Testis (tissue), 3 donors: ENCODE data around the gene ZFR2. TPM values are rescaled to one million over a fixed set of nuclear protein-coding genes. Genes with fewer than 3 reads are reported as not detected.
"Not testable (repeated sequence)": the region's sequence is repeated elsewhere in the genome, so short reads cannot be mapped to it uniquely, and the experiment has no call there.

Experiments used
- DNase-seq: peaks from one replicate; pipeline ENCODE4 v3.0.0-alpha.2; 2019
- H3K27ac ChIP-seq, 2 donors: fragments of 200-600 bp; sonication (generic); one replicate each; pipeline ENCODE4 v1.5.1; 2019
- H3K27me3 ChIP-seq: fragments of 200-600 bp; sonication (generic); one replicate; pipeline ENCODE4 v1.5.1; 2019
- H3K36me3 ChIP-seq: fragments of 200-600 bp; sonication (generic); one replicate; pipeline ENCODE4 v1.5.1; 2017; ENCODE audit warnings: low read depth; ENCODE audit errors: missing control alignments
- H3K4me1 ChIP-seq: fragments of 200-600 bp; sonication (generic); one replicate; pipeline ENCODE4 v1.5.1; 2019
- H3K4me3 ChIP-seq, 2 donors: fragments of 200-600 bp; sonication (generic); one replicate each; pipeline ENCODE4 v1.5.1; 2017 to 2019
- H3K9me3 ChIP-seq: fragments of 200-600 bp; sonication (generic); one replicate; pipeline ENCODE4 v1.5.1; 2017
- POLR2A ChIP-seq: fragments of 450-650 bp; IDR thresholded peaks from one replicate; pipeline ENCODE4 v1.6.1; 2017; ENCODE audit warnings: antibody characterized with exemption, mild to moderate bottlenecking, moderate library complexity
- WGBS, 2 donors: methylation state at CpG; one replicate each; pipeline ENCODE4 v1.1.5; 2018; 5-methylcytosine and 5-hydroxymethylcytosine counted together
- intact Hi-C: fragments of 100-400 bp; cut with DNase I; formaldehyde crosslinking; loops from one replicate; pipeline ENCODE4 v1.15.1; 2023; ENCODE audit warnings: low total_unique reads
- polyA plus RNA-seq: library from polyadenylated mRNA; stranded (reverse); fragments of 350-450 nt; fragmentation: Illumina TruSeq; extraction: RNeasy Lipid Tissue Mini Kit (QIAGEN cat#74804); gene quantifications from one replicate; pipeline ENCODE4 v1.2.3, GENCODE V29; 2014; ENCODE audit warnings: low read depth, low replicate concordance; ENCODE audit not compliant: insufficient read depth
- total RNA-seq, 2 donors: library from RNA; depleted of rRNA; stranded (reverse); fragments of >200 nt; gene quantifications; one replicate each; pipeline ENCODE4 v1.2.3, GENCODE V29; 2016
- TF ChIP-seq, protein P1 (sequence below), 3 experiments: fragments of 450-650 bp in 2 of 3; fragments of 200-600 bp in 1 of 3; sonication (generic) in 1 of 3; IDR thresholded peaks; one replicate each; pipeline ENCODE4 v1.5.1; 2016 to 2019; ENCODE audit warnings: antibody characterized with exemption in 3 of 3, mild to moderate bottlenecking in 2 of 3, moderate library complexity in 1 of 3

Gene ZFR2
- total and polyA plus RNA-seq, 3 donors from 2014 or later, result 23.4 to 35.0 (median 34.1) TPM

DNA sequence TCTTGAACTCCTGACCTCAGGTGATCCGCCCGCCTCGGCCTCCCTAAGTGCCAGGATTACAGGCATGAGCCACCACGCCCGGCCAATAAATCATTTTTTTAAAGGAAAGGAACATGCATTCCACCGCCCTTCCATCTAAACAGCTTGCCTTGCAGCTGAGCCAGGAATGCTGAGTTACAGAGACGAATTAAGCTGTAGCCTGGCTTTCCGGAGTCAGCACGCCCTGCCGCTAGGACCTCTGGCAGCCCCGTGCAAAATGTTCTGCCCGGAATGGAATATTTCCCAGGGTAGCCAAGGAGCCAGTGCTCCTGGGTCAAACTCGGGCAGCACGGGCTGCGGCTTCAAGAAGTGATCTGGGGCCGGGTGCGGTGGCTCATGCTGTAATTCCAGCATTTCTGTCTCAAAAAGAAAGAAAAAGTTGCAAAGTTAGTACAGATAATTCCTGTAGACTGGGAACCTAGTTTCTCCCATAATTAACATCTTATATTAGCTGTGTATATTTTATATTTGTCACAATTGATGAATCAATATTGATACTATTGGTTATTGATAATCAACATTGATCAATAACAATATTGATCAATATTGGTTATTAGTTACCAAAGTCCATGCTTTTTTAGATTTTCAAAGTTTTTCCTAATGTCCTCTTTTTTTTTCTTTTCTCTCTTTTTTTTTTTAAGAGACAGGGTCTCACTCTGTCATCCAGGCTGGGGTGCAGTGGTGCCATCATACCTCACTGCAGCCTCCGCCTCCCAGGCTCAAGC is 30.9 kb upstream of the ZFR2 start:
- peak; percentile 34 for DNase-seq
- Histone ChIP-seq H3K27me3 (no peaks in the 10 kb centered on the region), H3K36me3 (no peaks in the 10 kb centered on the region), H3K27ac (no peak overlapping the region), H3K4me1 (no peaks in the 10 kb centered on the region), H3K9me3 (no peaks in the 10 kb centered on the region), H3K4me3 (no peak overlapping the region)
- TF ChIP-seq, protein P1, sequence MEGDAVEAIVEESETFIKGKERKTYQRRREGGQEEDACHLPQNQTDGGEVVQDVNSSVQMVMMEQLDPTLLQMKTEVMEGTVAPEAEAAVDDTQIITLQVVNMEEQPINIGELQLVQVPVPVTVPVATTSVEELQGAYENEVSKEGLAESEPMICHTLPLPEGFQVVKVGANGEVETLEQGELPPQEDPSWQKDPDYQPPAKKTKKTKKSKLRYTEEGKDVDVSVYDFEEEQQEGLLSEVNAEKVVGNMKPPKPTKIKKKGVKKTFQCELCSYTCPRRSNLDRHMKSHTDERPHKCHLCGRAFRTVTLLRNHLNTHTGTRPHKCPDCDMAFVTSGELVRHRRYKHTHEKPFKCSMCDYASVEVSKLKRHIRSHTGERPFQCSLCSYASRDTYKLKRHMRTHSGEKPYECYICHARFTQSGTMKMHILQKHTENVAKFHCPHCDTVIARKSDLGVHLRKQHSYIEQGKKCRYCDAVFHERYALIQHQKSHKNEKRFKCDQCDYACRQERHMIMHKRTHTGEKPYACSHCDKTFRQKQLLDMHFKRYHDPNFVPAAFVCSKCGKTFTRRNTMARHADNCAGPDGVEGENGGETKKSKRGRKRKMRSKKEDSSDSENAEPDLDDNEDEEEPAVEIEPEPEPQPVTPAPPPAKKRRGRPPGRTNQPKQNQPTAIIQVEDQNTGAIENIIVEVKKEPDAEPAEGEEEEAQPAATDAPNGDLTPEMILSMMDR (IDR thresholded peaks at IDR 0.05), result no peak
- no peak for TF ChIP-seq POLR2A
- WGBS, 2 donors, result 46 to 57% methylated on average over 17 to 18 of the region's 18 CpGs
- intact Hi-C loops, result no loop called here

- Histone ChIP-seq H3K36me3 (no peaks in the 10 kb centered on the region), H3K4me1 (peaks cover 6% of the 10 kb centered on the region), H3K4me3 (no peak overlapping the region), H3K27me3 (no peaks in the 10 kb centered on the region), H3K9me3 (no peaks in the 10 kb centered on the region), H3K27ac (no peak overlapping the region)
- 98% methylated on average over 3 of the region's 3 CpGs for WGBS, 2 donors
- TF ChIP-seq, protein P1 (IDR thresholded peaks at IDR 0.05), result no peak
- TF ChIP-seq POLR2A, result no peak
- intact Hi-C loops, result no loop called here
- no peak for DNase-seq
Measured at GRCh38 chr19:3898426-3898825, 29.6 kb upstream of the ZFR2 start.

DNA sequence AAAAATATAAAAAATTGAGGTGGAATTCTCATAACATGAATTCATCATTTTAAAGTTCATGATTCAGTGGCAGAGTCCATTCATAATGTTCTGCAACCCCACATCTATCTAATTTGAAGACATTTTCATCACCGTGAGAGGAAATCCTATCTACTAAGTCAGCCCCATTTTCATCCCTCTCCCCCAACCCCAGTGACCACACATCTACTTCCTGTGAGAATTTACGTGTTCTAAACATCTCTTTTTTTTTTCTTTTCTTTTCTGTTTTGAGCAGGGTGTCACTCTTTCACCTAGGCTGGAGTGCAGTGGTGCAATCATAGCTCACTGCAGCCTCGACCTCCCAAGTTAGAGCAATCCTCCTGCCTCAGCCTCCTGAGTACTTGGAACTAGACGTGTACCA is 29.1 kb upstream of the ZFR2 start:
- Histone ChIP-seq H3K4me1 (peaks cover 8% of the 10 kb centered on the region), H3K27me3 (no peaks in the 10 kb centered on the region), H3K27ac (no peak overlapping the region), H3K36me3 (no peaks in the 10 kb centered on the region), H3K9me3 (no peaks in the 10 kb centered on the region), H3K4me3 (no peak overlapping the region)
- WGBS, 2 donors, result 83 to 88% methylated on average over 4 of the region's 4 CpGs
- intact Hi-C loops, result no loop called here
- TF ChIP-seq, protein P1 (IDR thresholded peaks at IDR 0.05), result no peak
- TF ChIP-seq POLR2A, result no peak
- no peak for DNase-seq

- H3K27ac ChIP-seq, result no peak overlapping the region
- H3K4me3 ChIP-seq, result no peak overlapping the region
- intact Hi-C loops, result no loop called here
- DNase-seq, result no peak
- H3K9me3 ChIP-seq, result no peaks in the 10 kb centered on the region
- 93 to 100% methylated on average over 5 of the region's 5 CpGs for WGBS, 2 donors
- H3K27me3 ChIP-seq, result no peaks in the 10 kb centered on the region
- no peaks in the 10 kb centered on the region for H3K36me3 ChIP-seq
- TF ChIP-seq, protein P1 (IDR thresholded peaks at IDR 0.05), result no peak
- TF ChIP-seq POLR2A, result no peak
- peaks cover 8% of the 10 kb centered on the region for H3K4me1 ChIP-seq
Measured at GRCh38 chr19:3895788-3896187, 26.9 kb upstream of the ZFR2 start.

DNA sequence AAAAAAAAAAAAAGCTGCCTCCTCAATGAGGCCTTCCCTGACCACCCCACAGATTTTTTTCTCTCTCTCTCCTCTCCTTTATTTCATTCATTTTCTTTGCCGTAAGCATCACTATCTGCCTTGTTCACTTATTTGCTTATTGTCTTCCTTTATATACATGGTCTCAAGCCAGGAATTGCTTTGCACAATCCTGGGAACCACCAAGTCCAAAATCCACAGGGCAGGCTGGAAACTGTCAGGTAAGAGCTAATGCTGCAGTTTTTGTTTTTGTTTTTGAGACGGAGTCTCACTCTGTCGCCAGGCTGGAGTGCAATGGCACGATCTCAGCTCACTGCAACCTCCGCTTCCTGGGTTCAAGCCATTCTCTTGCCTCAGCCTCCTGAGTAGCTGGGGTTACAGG is 26.1 kb upstream of the ZFR2 start:
- DNase-seq, H3K27ac ChIP-seq, H3K36me3 ChIP-seq, H3K4me3 ChIP-seq, H3K4me1 ChIP-seq, H3K9me3 ChIP-seq, intact Hi-C loops, H3K27me3 ChIP-seq: not testable (repeated sequence)
- 90 to 91% methylated on average over 5 of the region's 5 CpGs for WGBS, 2 donors
